Occipital lobe (tissue), 1 donor: ENCODE results near the gene ANKRD34A. TPM values are rescaled to one million over a fixed set of nuclear protein-coding genes. Genes with fewer than 3 reads are reported as not detected.

Experiments
- total RNA-seq: library from RNA; depleted of rRNA; stranded (reverse); fragments of >200 nt; gene quantifications from one replicate; pipeline ENCODE4 v1.2.3, GENCODE V29; 2014

Gene ANKRD34A
- total RNA-seq, 1 donor from 2014 or later, result 2.2 TPM

Other genes with a start within 250 kb of the ANKRD34A start
- gene CD160, start 245.1 kb downstream of the ANKRD34A start, total RNA-seq, result 0.16 TPM
- 25.7 TPM for gene RNF115, start 140.5 kb downstream of the ANKRD34A start, total RNA-seq
- gene POLR3C, start 140.4 kb downstream of the ANKRD34A start, total RNA-seq, result 31.5 TPM
- gene NUDT17, start 118.9 kb downstream of the ANKRD34A start, total RNA-seq, result 2.7 TPM
- gene PIAS3, start 105.5 kb downstream of the ANKRD34A start, total RNA-seq, result 5.0 TPM
- 0.62 TPM for gene ANKRD35, start 78.7 kb downstream of the ANKRD34A start, total RNA-seq
- gene ITGA10, start 54.5 kb downstream of the ANKRD34A start, total RNA-seq, result 1.4 TPM
- gene PEX11B, start 45.9 kb downstream of the ANKRD34A start, total RNA-seq, result 30.9 TPM
- 81.6 TPM for gene RBM8A, start 37.1 kb downstream of the ANKRD34A start, total RNA-seq
- 22.1 TPM for gene LIX1L, start 6.6 kb downstream of the ANKRD34A start, total RNA-seq
- 16.2 TPM for gene POLR3GL, start 115 bp upstream of the ANKRD34A start, total RNA-seq
- gene TXNIP, start 32.0 kb upstream of the ANKRD34A start, total RNA-seq, result 317 TPM
- not detected for gene HJV, start 57.2 kb upstream of the ANKRD34A start, total RNA-seq
- gene NBPF10, start 180.2 kb upstream of the ANKRD34A start, total RNA-seq, result 1.1 TPM